ENCODE results near the gene GNE. TPM values are rescaled to one million over a fixed set of nuclear protein-coding genes. Genes with fewer than 3 reads are reported as not detected.
A peak's percentile ranks its signal among the peaks of the same experiment; 100 is the strongest.
"Not testable (repeated sequence)": the region's sequence is repeated elsewhere in the genome, so short reads cannot be mapped to it uniquely, and the experiment has no call there.

GNE gene
- 10 to 100 TPM; 20.2 to 21.2 TPM for total RNA-seq

- peaks cover 0 to 16% of the 10 kb centered on the region in 2 donors for H3K4me1 ChIP-seq
- DNase-seq (ENCODE audit: low spot score), result peak; percentile 98
- H3K27me3 ChIP-seq, result no peaks in the 10 kb centered on the region
- H3K27ac ChIP-seq, result peak within 1 kb of the TSS; percentile 99
- H3K9me3 ChIP-seq, result no peaks in the 10 kb centered on the region
- no peaks in the 10 kb centered on the region for H3K36me3 ChIP-seq
- no peak for TF ChIP-seq CTCF (IDR thresholded peaks at IDR 0.05)
- H3K4me3 ChIP-seq, result peak within 1 kb of the TSS; percentile 90 to 91
Observed at GRCh38 chr9:36258208-36258995, at the start of gene GNE. Gene GNE, minus strand, starts transcription at chr9:36258448. Its CDS starts 9,093 bp downstream, at chr9:36249355.

GRCh38 chr9:36306471-36307306, 48.4 kb upstream of the GNE start:
- Histone ChIP-seq H3K9me3 (no peaks in the 10 kb centered on the region), H3K36me3 (no peaks in the 10 kb centered on the region), H3K27me3 (no peaks in the 10 kb centered on the region), H3K4me3 (no peak overlapping the region), H3K27ac (no peak overlapping the region), H3K4me1 (no peaks in the 10 kb centered on the region)
- no peak for DNase-seq (ENCODE audit: low spot score)
- no peak for TF ChIP-seq CTCF (IDR thresholded peaks at IDR 0.05)

- not testable (repeated sequence) for DNase-seq (ENCODE audit: low spot score); H3K4me1 ChIP-seq; H3K36me3 ChIP-seq; H3K27me3 ChIP-seq; H3K27ac ChIP-seq; H3K9me3 ChIP-seq; H3K4me3 ChIP-seq
Observed at GRCh38 chr9:36304366-36304765, 46.1 kb upstream of the GNE start.

GRCh38 chr9:36301227-36301626, 43.0 kb upstream of the GNE start:
- H3K4me1 ChIP-seq, result no peaks in the 10 kb centered on the region
- no peaks in the 10 kb centered on the region for H3K36me3 ChIP-seq
- no peak overlapping the region for H3K4me3 ChIP-seq
- no peak overlapping the region for H3K27ac ChIP-seq
- H3K27me3 ChIP-seq, result no peaks in the 10 kb centered on the region
- TF ChIP-seq CTCF (IDR thresholded peaks at IDR 0.05), result no peak
- no peak for DNase-seq (ENCODE audit: low spot score)
- H3K9me3 ChIP-seq, result no peaks in the 10 kb centered on the region

- Histone ChIP-seq H3K27ac (no peak overlapping the region), H3K36me3 (no peaks in the 10 kb centered on the region), H3K4me3 (no peak overlapping the region), H3K27me3 (no peaks in the 10 kb centered on the region), H3K4me1 (no peaks in the 10 kb centered on the region), H3K9me3 (no peaks in the 10 kb centered on the region)
- DNase-seq (ENCODE audit: low spot score), result no peak
- no peak for TF ChIP-seq CTCF (IDR thresholded peaks at IDR 0.05)
Observed at GRCh38 chr9:36298566-36298965, 40.3 kb upstream of the GNE start.

- TF ChIP-seq CTCF (IDR thresholded peaks at IDR 0.05), result no peak
Observed at GRCh38 chr9:36297798-36298197, 39.5 kb upstream of the GNE start.

GRCh38 chr9:36294996-36295395, 36.7 kb upstream of the GNE start:
- not testable (repeated sequence) for H3K27me3 ChIP-seq; H3K27ac ChIP-seq; H3K36me3 ChIP-seq; H3K4me1 ChIP-seq; H3K9me3 ChIP-seq; DNase-seq (ENCODE audit: low spot score); H3K4me3 ChIP-seq

More at GRCh38 chr9:36297798-36298197, 39.5 kb upstream of the GNE start:
- no peaks in the 10 kb centered on the region for H3K4me1 ChIP-seq
- H3K27me3 ChIP-seq, result no peaks in the 10 kb centered on the region
- no peak overlapping the region for H3K4me3 ChIP-seq
- no peak for DNase-seq (ENCODE audit: low spot score)
- no peak overlapping the region for H3K27ac ChIP-seq
- H3K36me3 ChIP-seq, result no peaks in the 10 kb centered on the region
- no peaks in the 10 kb centered on the region for H3K9me3 ChIP-seq

Data from right atrium auricular region (tissue), 2 donors.